Activated T-cell treated with anti-CD3 and anti-CD28 coated beads, Interleukin-2, amount 50 U/mL, for 72 hours (primary cell): Measurements from ENCODE around the gene DOCK9. TPM values are rescaled to one million over a fixed set of nuclear protein-coding genes. Genes with fewer than 3 reads are reported as not detected.

Experiments used
- ATAC-seq, 2 donors: fragments of 150-1000 bp; cut with Tn5 transposase; replicated peaks in 1 of 2; 2 replicates each; pipeline ENCODE4 v1.10.0; 2021; ENCODE audit warnings: moderate library complexity in 2 of 2, mild to moderate bottlenecking in 1 of 2
- DNase-seq, 2 donors: peaks; one replicate each; pipeline ENCODE4 v3.0.0; 2021 to 2022; ENCODE audit warnings: mixed read lengths in 1 of 2
- H3K27ac Mint-ChIP-seq: one replicate; pipeline ENCODE4 v1.8.0; 2022; ENCODE audit warnings: mild to moderate bottlenecking, moderate library complexity, mixed read lengths
- H3K27me3 Mint-ChIP-seq: one replicate; pipeline ENCODE4 v1.8.0; 2022; ENCODE audit warnings: low read depth, mixed read lengths
- H3K36me3 Mint-ChIP-seq, 2 donors: one replicate each; pipeline ENCODE4 v1.8.0; 2022; ENCODE audit warnings: mixed read lengths in 2 of 2, mild to moderate bottlenecking in 1 of 2; ENCODE audit not compliant: insufficient read depth in 2 of 2
- H3K4me1 Mint-ChIP-seq: one replicate; pipeline ENCODE4 v1.8.0; 2022; ENCODE audit warnings: low read depth, mixed read lengths
- H3K4me3 Mint-ChIP-seq, 2 donors: one replicate each; pipeline ENCODE4 v1.8.0; 2022; ENCODE audit warnings: mild to moderate bottlenecking in 2 of 2, mixed read lengths in 2 of 2, moderate library complexity in 2 of 2
- H3K9me3 Mint-ChIP-seq, 2 donors: one replicate each; pipeline ENCODE4 v1.8.0; 2022; ENCODE audit warnings: mixed read lengths in 2 of 2
- total RNA-seq, 2 donors: library from RNA; stranded (reverse); gene quantifications; one replicate each; pipeline ENCODE4 v1.2.3, GENCODE V29; 2022

DOCK9 gene
- total RNA-seq, 2 donors from 2014 or later = 51.6 to 71.5 TPM

DNA sequence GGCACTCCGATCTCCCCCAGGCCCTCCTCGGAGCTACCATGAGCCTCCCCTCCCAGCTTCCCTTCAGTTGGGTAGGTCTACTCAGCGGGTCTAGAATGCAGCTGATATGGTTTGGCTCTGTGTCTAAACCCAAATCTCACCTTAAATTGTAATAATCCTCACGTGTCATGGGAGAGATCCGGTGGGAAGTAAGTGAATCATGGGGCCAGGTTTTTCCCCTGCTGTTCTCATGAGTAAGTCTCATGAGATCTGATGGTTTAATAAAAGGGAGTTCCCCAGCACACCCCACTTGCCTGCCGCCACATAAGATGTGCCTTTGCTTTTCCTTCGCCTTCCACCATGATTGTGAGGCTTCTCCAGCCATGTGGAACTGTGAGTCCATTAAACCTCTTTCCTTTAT, 14.5 kb upstream of the DOCK9 start:
- Mint-ChIP-seq H3K27ac (no peak overlapping the region), H3K4me1 (peaks cover 77% of the 10 kb centered on the region), H3K9me3 (no peaks in the 10 kb centered on the region), H3K4me3 (peak overlapping the region in 1 of 2 donors; percentile 3), H3K27me3 (no peaks in the 10 kb centered on the region), H3K36me3 (no peaks in the 10 kb centered on the region)
- ATAC-seq (no peak), DNase-seq (no peak)

DNA sequence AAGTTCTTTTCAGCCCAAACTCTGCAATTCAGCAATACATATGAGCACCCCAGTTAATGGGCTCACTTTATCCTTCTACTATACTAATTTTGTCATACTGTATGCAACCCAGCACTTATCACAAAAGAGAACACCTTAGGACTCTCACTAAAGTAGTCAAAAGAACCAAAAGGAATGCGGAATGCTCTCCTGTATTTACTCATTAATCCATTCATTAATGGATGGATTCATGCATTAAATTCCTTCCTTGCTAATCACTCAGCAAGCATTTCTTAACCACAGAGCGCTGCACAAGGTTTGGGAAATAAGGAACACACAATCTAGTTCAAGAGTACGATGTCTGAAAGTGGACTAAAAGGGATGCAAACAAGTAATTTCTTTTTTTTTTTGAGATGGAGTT, 12.8 kb upstream of the DOCK9 start:
- H3K9me3 Mint-ChIP-seq = no peaks in the 10 kb centered on the region
- ATAC-seq (no peak), DNase-seq (no peak)
- H3K4me1 Mint-ChIP-seq = peaks cover 78% of the 10 kb centered on the region
- no peak overlapping the region for H3K4me3 Mint-ChIP-seq
- H3K27ac Mint-ChIP-seq = no peak overlapping the region
- H3K36me3 Mint-ChIP-seq = no peaks in the 10 kb centered on the region
- H3K27me3 Mint-ChIP-seq = no peaks in the 10 kb centered on the region

DNA sequence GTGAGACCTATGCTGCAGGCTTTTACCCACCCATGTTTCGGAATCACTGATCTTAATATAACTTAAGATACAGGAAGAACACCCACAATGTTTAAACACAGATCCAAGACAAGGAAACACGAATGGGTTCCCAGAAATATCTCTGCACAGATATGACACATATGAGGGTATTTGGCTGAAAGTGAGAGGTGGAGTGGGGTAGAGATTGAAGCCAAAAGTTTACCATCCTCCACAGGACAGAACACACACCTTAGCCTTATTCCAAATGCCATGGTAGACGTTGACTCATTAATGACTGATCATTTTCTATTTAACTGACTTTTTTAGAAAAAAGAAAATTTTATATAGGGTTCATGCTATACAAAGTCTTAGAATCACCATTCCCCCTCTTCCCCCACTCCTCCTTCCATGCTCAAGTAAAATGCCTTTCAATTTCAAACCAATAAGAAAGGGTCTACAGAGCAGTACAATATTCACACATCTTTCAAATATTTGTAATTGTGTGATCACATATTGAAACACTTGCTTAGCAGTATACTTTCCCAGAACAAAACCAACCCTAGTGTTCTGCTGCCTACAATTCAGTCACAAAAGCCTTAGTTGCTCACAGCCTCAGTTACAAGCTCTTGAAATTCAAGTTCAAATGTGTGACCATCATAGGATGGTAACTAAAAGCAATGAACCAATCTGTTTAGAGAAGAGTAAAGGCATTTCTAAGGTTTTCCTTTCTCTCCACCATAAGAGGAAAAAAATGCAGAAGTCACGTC, 11.8 kb upstream of the DOCK9 start:
- no peaks in the 10 kb centered on the region for H3K9me3 Mint-ChIP-seq
- DNase-seq (no peak), ATAC-seq (peak; percentile 82 to 86)
- H3K4me1 Mint-ChIP-seq = peaks cover 78% of the 10 kb centered on the region
- H3K36me3 Mint-ChIP-seq = no peaks in the 10 kb centered on the region
- no peaks in the 10 kb centered on the region for H3K27me3 Mint-ChIP-seq
- peak overlapping the region in 1 of 2 donors; percentile 41 for H3K4me3 Mint-ChIP-seq
- H3K27ac Mint-ChIP-seq = no peak overlapping the region

DNA sequence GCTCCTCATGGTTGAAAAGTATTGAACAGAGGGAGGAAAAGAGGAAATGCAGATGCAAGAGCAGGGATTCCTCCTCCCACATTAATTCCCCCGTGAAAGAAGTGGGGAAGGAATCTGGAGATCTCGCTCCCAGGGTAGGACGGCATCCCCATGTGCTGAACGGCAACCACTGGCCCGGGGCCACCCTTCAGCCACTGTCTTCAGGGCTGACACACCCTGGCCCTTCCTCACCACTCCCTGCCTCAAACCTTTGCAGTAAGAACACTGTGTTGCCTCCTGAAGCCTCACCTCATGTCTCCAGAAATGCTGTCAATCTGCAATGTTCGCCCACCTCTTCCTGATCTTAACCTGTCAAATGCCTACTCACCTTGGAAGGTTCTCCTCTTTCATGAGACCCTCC, 10.9 kb upstream of the DOCK9 start:
- H3K27ac Mint-ChIP-seq = no peak overlapping the region
- H3K27me3 Mint-ChIP-seq = no peaks in the 10 kb centered on the region
- DNase-seq (no peak), ATAC-seq (peak in 1 of 2 donors; percentile 46)
- no peaks in the 10 kb centered on the region for H3K9me3 Mint-ChIP-seq
- H3K4me3 Mint-ChIP-seq = peak overlapping the region in 1 of 2 donors; percentile 25
- H3K36me3 Mint-ChIP-seq = no peaks in the 10 kb centered on the region
- H3K4me1 Mint-ChIP-seq = peaks cover 86% of the 10 kb centered on the region

DNA sequence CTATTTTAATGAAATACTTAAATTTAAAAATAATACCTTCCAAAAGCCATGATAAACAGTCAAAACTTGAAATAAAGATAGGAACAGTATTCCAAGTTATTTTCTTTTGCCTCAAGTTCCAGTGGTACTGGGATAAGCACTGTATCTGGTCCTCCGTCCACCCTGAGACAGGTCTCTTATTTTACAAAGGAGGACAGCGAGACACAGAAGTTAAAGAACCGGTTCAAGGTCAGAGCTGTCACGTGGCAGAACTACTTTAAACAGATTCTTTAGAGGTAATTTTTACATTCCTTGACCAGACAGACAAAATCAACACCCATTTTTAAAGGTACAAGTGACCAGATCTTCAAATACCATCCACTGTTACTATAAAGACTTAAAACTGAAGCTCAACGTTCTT, 10.4 kb upstream of the DOCK9 start:
- DNase-seq (no peak), ATAC-seq (no peak)
- H3K4me3 Mint-ChIP-seq = peak overlapping the region in 1 of 2 donors; percentile 19
- H3K27me3 Mint-ChIP-seq = no peaks in the 10 kb centered on the region
- peaks cover 85% of the 10 kb centered on the region for H3K4me1 Mint-ChIP-seq
- no peak overlapping the region for H3K27ac Mint-ChIP-seq
- no peaks in the 10 kb centered on the region for H3K9me3 Mint-ChIP-seq
- H3K36me3 Mint-ChIP-seq = no peaks in the 10 kb centered on the region

DNA sequence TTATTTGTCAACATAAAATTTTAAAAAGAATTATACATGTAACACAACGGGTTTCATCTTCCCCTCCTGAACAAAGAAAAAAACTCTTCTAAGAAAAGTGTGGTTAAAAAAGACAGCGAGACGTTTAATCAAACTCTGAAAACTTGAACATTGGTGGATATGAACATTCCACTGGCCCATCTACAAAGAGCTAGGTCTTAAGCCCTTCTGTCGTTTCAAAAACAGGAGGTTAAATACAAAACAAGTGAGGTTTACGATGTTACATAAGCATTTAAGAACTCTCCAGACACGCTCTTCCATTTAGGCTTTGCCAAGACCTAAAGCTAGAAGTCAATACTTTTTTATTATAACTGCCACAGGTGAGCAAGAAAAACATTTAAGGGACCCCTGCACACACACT, 9.4 kb upstream of the DOCK9 start:
- Mint-ChIP-seq H3K27ac (no peak overlapping the region), H3K27me3 (no peaks in the 10 kb centered on the region), H3K9me3 (no peaks in the 10 kb centered on the region), H3K36me3 (no peaks in the 10 kb centered on the region), H3K4me3 (peak overlapping the region in 1 of 2 donors; percentile 49), H3K4me1 (peaks cover 85% of the 10 kb centered on the region)
- DNase-seq (no peak), ATAC-seq (no peak)

DNA sequence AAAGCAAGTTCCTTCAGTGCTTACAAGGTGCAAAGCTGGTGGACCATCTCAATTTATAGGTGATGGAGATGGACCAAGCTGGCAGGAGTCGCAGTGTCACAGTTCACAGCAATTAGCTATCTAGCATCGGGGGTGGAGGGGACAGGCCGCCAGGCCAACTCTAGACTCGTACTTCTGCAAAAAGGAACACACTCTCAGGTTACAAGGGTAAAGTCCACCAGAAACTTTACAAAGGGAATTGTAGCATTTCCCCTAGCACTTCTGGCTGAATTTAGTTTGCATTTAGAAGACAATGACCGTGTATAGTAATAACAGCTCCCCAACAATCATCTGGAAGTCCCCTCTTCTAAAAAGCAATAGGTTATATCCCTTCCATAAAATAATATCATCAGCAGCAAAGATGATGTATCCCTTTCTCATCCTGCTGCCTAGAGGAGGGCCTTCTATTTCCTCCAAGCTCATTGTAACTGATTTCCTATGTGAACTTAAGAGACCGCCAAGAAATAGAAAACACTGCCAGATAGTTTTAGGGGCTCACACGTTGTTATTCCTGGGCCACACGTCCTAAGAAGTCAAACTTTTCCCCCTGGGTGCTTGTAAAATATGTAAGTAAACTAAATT, 8.5 kb upstream of the DOCK9 start:
- ATAC-seq (no peak), DNase-seq (no peak)
- no peaks in the 10 kb centered on the region for H3K9me3 Mint-ChIP-seq
- H3K27me3 Mint-ChIP-seq = no peaks in the 10 kb centered on the region
- H3K27ac Mint-ChIP-seq = no peak overlapping the region
- peaks cover 87% of the 10 kb centered on the region for H3K4me1 Mint-ChIP-seq
- no peak overlapping the region for H3K4me3 Mint-ChIP-seq
- H3K36me3 Mint-ChIP-seq = no peaks in the 10 kb centered on the region

DNA sequence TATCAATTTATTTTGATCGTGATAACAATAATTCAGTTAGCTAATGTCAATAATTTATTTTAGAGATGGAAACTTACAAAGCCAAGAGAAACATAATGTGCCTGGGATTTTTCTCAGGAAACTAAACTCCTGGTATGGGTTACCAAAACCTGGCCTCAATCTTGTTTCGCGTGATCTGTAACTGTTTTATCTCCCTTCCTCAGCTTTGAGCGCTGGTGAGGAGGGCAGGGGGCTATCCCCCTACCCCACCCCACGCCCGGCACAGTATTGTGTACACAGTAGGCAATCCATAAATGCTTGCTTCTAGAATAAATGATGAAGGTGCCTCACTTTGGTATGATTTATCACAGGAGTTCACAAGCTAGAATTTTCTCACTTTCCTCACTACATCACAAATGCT, 7.7 kb upstream of the DOCK9 start:
- no peaks in the 10 kb centered on the region for H3K36me3 Mint-ChIP-seq
- ATAC-seq = no peak
- peaks cover 91% of the 10 kb centered on the region for H3K4me1 Mint-ChIP-seq
- no peaks in the 10 kb centered on the region for H3K9me3 Mint-ChIP-seq
- DNase-seq = no peak
- no peak overlapping the region for H3K27ac Mint-ChIP-seq
- no peaks in the 10 kb centered on the region for H3K27me3 Mint-ChIP-seq
- no peak overlapping the region for H3K4me3 Mint-ChIP-seq

DNA sequence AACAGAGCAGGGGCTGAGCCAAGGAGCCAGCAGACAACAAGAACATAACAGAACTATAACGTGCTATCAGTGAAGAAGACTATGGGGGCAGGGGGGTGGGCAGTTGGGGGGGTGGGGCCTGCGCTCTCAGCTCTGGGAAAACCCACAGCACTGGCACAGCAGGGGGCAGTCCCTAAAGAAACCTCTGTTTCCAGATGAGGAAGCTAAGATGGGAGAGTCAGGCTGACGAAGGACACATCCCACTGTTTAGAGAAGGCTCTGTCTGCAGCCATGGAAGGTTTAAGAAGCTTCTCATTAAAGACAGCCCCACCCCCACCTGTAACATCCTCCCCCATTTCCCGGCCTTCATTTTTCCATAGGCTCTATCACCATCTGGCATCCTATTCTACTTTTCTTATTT, 7.1 kb upstream of the DOCK9 start:
- H3K4me1 Mint-ChIP-seq = peaks cover 91% of the 10 kb centered on the region
- no peak overlapping the region for H3K27ac Mint-ChIP-seq
- H3K4me3 Mint-ChIP-seq = no peak overlapping the region
- no peaks in the 10 kb centered on the region for H3K27me3 Mint-ChIP-seq
- H3K36me3 Mint-ChIP-seq = no peaks in the 10 kb centered on the region
- no peak for DNase-seq
- no peaks in the 10 kb centered on the region for H3K9me3 Mint-ChIP-seq
- ATAC-seq = no peak

DNA sequence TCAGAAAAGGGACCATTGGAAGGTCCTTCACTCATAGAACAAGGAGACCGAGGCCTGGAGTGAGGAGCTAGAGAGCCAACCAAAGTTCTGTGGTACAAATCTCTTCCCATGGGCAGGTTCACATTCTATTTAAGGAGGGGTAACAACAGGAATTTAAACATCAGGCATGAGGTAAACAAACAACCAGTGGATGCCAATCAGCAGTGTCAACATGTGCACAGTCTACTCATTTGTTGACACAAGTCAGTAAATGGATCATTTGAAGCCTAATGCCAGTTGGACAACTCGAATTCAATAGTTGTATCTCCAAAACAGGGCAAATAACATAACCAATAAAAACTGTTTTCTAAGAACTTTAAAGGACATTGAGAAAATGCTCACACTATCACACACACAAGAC, 6.3 kb upstream of the DOCK9 start:
- DNase-seq (no peak), ATAC-seq (no peak)
- no peak overlapping the region for H3K4me3 Mint-ChIP-seq
- H3K27me3 Mint-ChIP-seq = no peaks in the 10 kb centered on the region
- peaks cover 86% of the 10 kb centered on the region for H3K4me1 Mint-ChIP-seq
- no peaks in the 10 kb centered on the region for H3K9me3 Mint-ChIP-seq
- no peaks in the 10 kb centered on the region for H3K36me3 Mint-ChIP-seq
- no peak overlapping the region for H3K27ac Mint-ChIP-seq

DNA sequence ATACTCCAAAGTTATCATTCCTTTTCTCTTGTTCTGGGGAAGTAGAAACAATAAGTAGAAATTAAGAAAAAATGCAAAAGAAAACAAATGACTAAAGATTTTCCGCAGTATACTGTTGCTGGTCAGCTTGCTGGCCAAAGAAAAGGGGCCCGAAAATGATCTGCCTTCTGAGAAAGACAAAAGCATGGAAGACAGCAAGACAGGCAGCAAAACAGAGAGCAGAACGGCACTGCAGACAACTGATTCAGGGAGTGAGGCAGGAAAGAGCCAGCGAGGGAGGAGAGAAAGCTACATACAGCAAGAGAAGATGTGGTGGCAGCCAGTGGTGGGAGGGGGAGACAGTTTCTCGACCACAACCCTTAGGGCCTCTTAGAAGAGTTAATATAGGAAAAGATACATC, 5.3 kb upstream of the DOCK9 start:
- H3K27ac Mint-ChIP-seq = peak overlapping the region; percentile 71
- ATAC-seq (peak in 1 of 2 donors; percentile 24), DNase-seq (no peak)
- no peaks in the 10 kb centered on the region for H3K36me3 Mint-ChIP-seq
- no peaks in the 10 kb centered on the region for H3K9me3 Mint-ChIP-seq
- peaks cover 86% of the 10 kb centered on the region for H3K4me1 Mint-ChIP-seq
- no peaks in the 10 kb centered on the region for H3K27me3 Mint-ChIP-seq
- no peak overlapping the region for H3K4me3 Mint-ChIP-seq

DNA sequence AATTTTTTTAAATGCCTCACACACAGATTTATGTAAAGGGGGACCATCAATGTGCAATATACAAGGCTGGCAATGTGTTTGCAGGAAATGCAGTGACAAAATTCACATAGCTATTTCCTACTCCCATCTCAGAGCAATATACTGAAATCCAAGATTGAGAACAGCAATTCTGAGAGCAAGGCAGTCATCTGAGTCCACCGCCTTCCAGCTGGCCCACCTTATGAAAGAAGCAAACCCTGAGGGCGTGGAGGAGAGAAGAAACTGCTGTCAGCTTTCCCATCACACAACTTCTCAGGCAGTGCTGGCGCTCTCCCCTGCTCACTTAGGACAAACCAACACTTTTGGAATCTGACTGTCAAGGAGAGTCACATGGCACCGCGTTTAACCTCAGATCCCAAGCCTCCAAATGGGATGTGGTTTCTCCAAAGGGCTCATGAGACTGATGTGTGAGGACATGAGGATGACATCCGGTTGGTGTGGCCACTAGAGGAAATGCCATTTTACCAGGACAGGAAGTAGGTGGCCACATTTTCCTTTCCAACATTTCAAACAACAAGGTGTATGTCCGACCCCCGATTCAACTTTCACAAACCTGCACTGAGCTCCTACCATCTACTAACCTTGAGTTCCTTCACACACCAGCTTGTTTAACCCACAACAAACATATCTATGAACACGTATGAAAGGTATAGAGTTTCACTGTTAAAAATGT, 3.7 kb upstream of the DOCK9 start:
- DNase-seq (no peak), ATAC-seq (peak; percentile 39 to 52)
- peak overlapping the region; percentile 39 to 66 for H3K4me3 Mint-ChIP-seq
- no peaks in the 10 kb centered on the region for H3K9me3 Mint-ChIP-seq
- H3K27ac Mint-ChIP-seq = peak overlapping the region; percentile 69
- H3K27me3 Mint-ChIP-seq = no peaks in the 10 kb centered on the region
- no peaks in the 10 kb centered on the region for H3K36me3 Mint-ChIP-seq
- peaks cover 92% of the 10 kb centered on the region for H3K4me1 Mint-ChIP-seq

DNA sequence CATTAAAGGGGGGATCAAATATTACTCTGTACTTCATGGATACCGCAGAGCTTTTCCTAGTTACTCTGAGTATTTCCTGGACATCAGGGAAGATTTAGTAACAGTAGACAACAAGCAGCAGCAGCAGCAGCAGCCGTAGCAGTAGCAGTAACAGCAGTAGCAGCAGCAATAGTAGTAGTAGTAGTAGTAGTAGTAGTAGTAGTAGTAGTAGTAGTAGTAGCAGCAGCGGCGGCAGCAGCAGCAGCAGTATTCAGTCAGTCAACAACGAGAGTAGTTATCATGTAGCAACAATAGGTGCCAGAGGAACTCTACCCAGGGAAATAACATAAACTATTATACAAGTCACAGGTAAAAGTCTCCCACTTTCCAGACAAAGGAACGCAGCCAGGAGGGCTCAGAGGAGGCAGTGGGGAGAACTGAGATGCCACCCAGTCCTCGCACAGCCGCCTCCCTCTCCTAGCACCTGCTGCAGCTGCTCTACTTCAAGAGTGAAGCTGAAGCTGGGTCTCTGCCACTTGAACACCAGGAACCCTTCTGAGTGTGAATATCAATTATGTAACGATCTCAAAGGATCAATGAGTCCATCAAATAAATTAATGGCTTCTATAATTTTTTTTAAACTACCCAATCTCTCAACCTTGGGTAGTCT, 1.3 kb upstream of the DOCK9 start:
- Mint-ChIP-seq H3K4me1 (peaks cover 91% of the 10 kb centered on the region), H3K27ac (no peak overlapping the region)

More for the DNA sequence above, 1.3 kb upstream of the DOCK9 start:
- Mint-ChIP-seq H3K27me3 (no peaks in the 10 kb centered on the region), H3K36me3 (no peaks in the 10 kb centered on the region), H3K4me3 (no peak overlapping the region), H3K9me3 (no peaks in the 10 kb centered on the region)
- DNase-seq (no peak), ATAC-seq (no peak)
